HepG2 (cell line): ENCODE data around the gene SEC16A. TPM values are rescaled to one million over a fixed set of nuclear protein-coding genes. Genes with fewer than 3 reads are reported as not detected.

ENCODE experiments used
- ATAC-seq: fragments of 200-7000 bp; cut with Tn5 transposase; 3 replicates; pipeline ENCODE4 v1.9.1; 2020; ENCODE audit warnings: mild to moderate bottlenecking, moderate library complexity
- BruUV-seq: library from RNA; stranded (reverse); fragments of 400-500 nt; replicated peaks from 2 replicates; lab custom pipeline; 2021; lab: Mats Ljungman, UMichigan
- CTCF ChIA-PET: fragments of 300-600 bp; formaldehyde crosslinking; extraction: SDS; loops from one replicate; lab custom pipeline; 2021; ENCODE audit warnings: low total read pairs, inconsistent platforms, low intra/inter-chr PET ratio; lab: Yijun Ruan, JAX
- POLR2A ChIA-PET: fragments of 350-600 bp; sonication (Branson Sonifier 250); formaldehyde crosslinking; loops from one replicate; lab custom pipeline; 2020; ENCODE audit warnings: antibody characterized with exemption, inconsistent platforms; lab: Yijun Ruan, JAX
- DNase-seq: peaks from one replicate; pipeline ENCODE4 v3.0.0-alpha.2; 2015; ENCODE audit warnings: low spot score
- FAIRE-seq: peaks from 3 replicates; lab custom pipeline; 2011; peaks lifted over from hg19 to GRCh38; lab: Jason Lieb, UNC
- H2AFZ ChIP-seq: one replicate; pipeline ENCODE4 v1.6.1; 2011; ENCODE audit warnings: low read length, inconsistent platforms
- H3K27ac ChIP-seq: fragments of 300-600 bp; 3 replicates; pipeline ENCODE4 v1.8.0; 2011; ENCODE audit warnings: mixed run types, mild to moderate bottlenecking, mixed read lengths, low read length, inconsistent platforms; ENCODE audit not compliant: insufficient read depth; ENCODE audit errors: extremely low read length
- H3K27me3 ChIP-seq, 2 experiments: fragments of 200-600 bp in 1 of 2; 2 replicates in 1 of 2; 3 replicates in 1 of 2; pipeline versions ENCODE4 v1.6.0 to v1.8.0; 2011; ENCODE audit warnings: low read length in 2 of 2, mild to moderate bottlenecking in 2 of 2, moderate library complexity in 2 of 2, inconsistent platforms in 1 of 2; ENCODE audit not compliant: insufficient read depth in 2 of 2, control insufficient read depth in 1 of 2
- H3K36me3 ChIP-seq, 2 experiments: fragments of 200-600 bp in 1 of 2; replicated peaks in 1 of 2; 2 replicates in 1 of 2; 3 replicates in 1 of 2; pipeline versions ENCODE4 v1.5.1 to v1.8.0; 2011; ENCODE audit warnings: low read length in 2 of 2, inconsistent platforms in 1 of 2; ENCODE audit not compliant: insufficient read depth in 2 of 2, control insufficient read depth in 1 of 2
- H3K4me1 ChIP-seq: 2 replicates; pipeline ENCODE4 v1.5.1; 2012; ENCODE audit warnings: low read length, inconsistent platforms; ENCODE audit not compliant: insufficient read depth
- H3K4me2 ChIP-seq: 2 replicates; pipeline ENCODE4 v1.6.0; 2011; ENCODE audit warnings: low read depth, low read length, inconsistent platforms
- H3K4me3 ChIP-seq, 3 experiments: fragments of 200-600 bp in 1 of 3; sonication (generic), shearing (Covaris generic) in 1 of 3; replicated peaks in 1 of 3; 2 replicates each; pipeline ENCODE4 v1.5.1; 2011 to 2016; ENCODE audit warnings: low read length in 3 of 3, inconsistent platforms in 2 of 3, low read depth in 2 of 3, mild to moderate bottlenecking in 2 of 3, control low read depth in 1 of 3, mixed read lengths in 1 of 3; ENCODE audit not compliant: insufficient read depth in 1 of 3
- H3K79me2 ChIP-seq: one replicate; pipeline ENCODE4 v1.6.1; 2011; ENCODE audit warnings: low read length, inconsistent platforms; ENCODE audit not compliant: insufficient read depth
- H3K9ac ChIP-seq: 2 replicates; pipeline ENCODE4 v1.6.0; 2011; ENCODE audit warnings: mild to moderate bottlenecking, low read depth, low read length, inconsistent platforms; ENCODE audit not compliant: insufficient read depth
- H3K9me3 ChIP-seq: 2 replicates; pipeline ENCODE4 v1.5.1; 2012; ENCODE audit warnings: mild to moderate bottlenecking, low read length
- H4K20me1 ChIP-seq: 2 replicates; pipeline ENCODE4 v1.6.0; 2011; ENCODE audit warnings: inconsistent platforms, mild to moderate bottlenecking, low read length, moderate library complexity; ENCODE audit not compliant: insufficient read depth
- AKNA ChIP-seq: sonication (generic); formaldehyde crosslinking; IDR thresholded peaks from 2 replicates; pipeline ENCODE4 v1.4.0; 2020; ENCODE audit warnings: missing genetic modification reagents, borderline replicate concordance
- ELF3 ChIP-seq: IDR thresholded peaks from 2 replicates; pipeline ENCODE4 v1.6.1; 2016; ENCODE audit warnings: missing genetic modification reagents, missing compliant biosample characterization
- NAIF1 ChIP-seq: sonication (generic); formaldehyde crosslinking; IDR thresholded peaks from 2 replicates; pipeline ENCODE4 v1.5.0; 2020; ENCODE audit warnings: mild to moderate bottlenecking, missing genetic modification reagents, borderline replicate concordance
- SRSF1 ChIP-seq: fragments of 200-400 bp; formaldehyde crosslinking; optimal IDR thresholded peaks from 2 replicates; pipeline ENCODE3; 2017; ENCODE audit warnings: mild to moderate bottlenecking, low read depth, low read length, moderate library complexity
- ZBTB25 ChIP-seq: IDR thresholded peaks from 2 replicates; pipeline ENCODE4 v1.6.1; 2018; ENCODE audit warnings: missing genetic modification reagents
- ZBTB42 ChIP-seq: sonication (generic); formaldehyde crosslinking; IDR thresholded peaks from 2 replicates; pipeline ENCODE4 v1.5.0; 2020; ENCODE audit warnings: mild to moderate bottlenecking, missing genetic modification reagents
- ZNF34 ChIP-seq: sonication (generic); formaldehyde crosslinking; IDR thresholded peaks from 2 replicates; pipeline ENCODE4 v1.4.0; 2020; ENCODE audit warnings: mild to moderate bottlenecking, missing genetic modification reagents, borderline replicate concordance
- WGBS: methylation state at CpG from one replicate; pipeline ENCODE4 v1.1.6; 2017; ENCODE audit warnings: low lambda C conversion rate; 5-methylcytosine and 5-hydroxymethylcytosine counted together
- in situ Hi-C: cut with HindIII; loops from 2 replicates; pipeline ENCODE4 v1.10.0; 2017; ENCODE audit warnings: low pct_unique_long_range_greater_than_20kb; ENCODE audit not compliant: extremely low pct_ligation_motif_present
- intact Hi-C: fragments of 100-400 bp; cut with micrococcal nuclease; formaldehyde crosslinking; loops from one replicate; pipeline ENCODE4 v1.10.0; 2022; ENCODE audit not compliant: unreplicated experiment
- polyA plus RNA-seq, 8 experiments: library from polyadenylated mRNA; depleted of rRNA in 3 of 8; stranded (reverse) in 7 of 8; unstranded in 1 of 8; fragments of >200 nt; fragmentation: Illumina TruSeq in 4 of 8; extraction: Trizol in 4 of 8; gene quantifications; 2 replicates each; pipeline versions ENCODE4 v1.2.1 to v1.2.3, GENCODE V29; 2011 to 2016; ENCODE audit warnings: low read depth in 4 of 8, missing spikeins in 1 of 8, mixed read lengths in 1 of 8; ENCODE audit not compliant: insufficient read depth in 1 of 8
- total RNA-seq, 5 experiments: library from RNA; depleted of rRNA; stranded (reverse); fragments of >200 nt; fragmentation: Illumina TruSeq; extraction: Trizol; gene quantifications; 2 replicates each; pipeline ENCODE4 v1.2.3, GENCODE V29; 2016; ENCODE audit warnings: low read depth in 1 of 5
- TF ChIP-seq, protein P1 (sequence below): sonication (generic); formaldehyde crosslinking; IDR thresholded peaks from 2 replicates; pipeline ENCODE4 v1.5.0; 2020; ENCODE audit warnings: mild to moderate bottlenecking, missing genetic modification reagents, borderline replicate concordance

The SEC16A gene
- total and polyA plus RNA-seq, 2 of the 13 experiments (the other 11 are each of a cell fraction or from before 2014, with no cell fraction given): 15.9 to 18.9 TPM

- H3K4me3 ChIP-seq: no peak overlapping the region
- peaks cover 20 to 38% of the 10 kb centered on the region in 2 experiments; a peak in 4 of 5 replicates for H3K36me3 ChIP-seq
- H3K4me1 ChIP-seq: no peaks in the 10 kb centered on the region
- in situ Hi-C loops (no loop called here), intact Hi-C loops (no loop called here)
- no peaks in the 10 kb centered on the region for H3K9me3 ChIP-seq
- 90% methylated on average over 27 of the region's 27 CpGs for WGBS
- no peak for DNase-seq
- no peaks in the 10 kb centered on the region for H4K20me1 ChIP-seq
- H3K79me2 ChIP-seq: no peaks in the 10 kb centered on the region
- FAIRE-seq: no peak
- H3K27me3 ChIP-seq: no peaks in the 10 kb centered on the region
- no peak for ATAC-seq
- H3K27ac ChIP-seq: no peak overlapping the region
- TF ChIP-seq, protein P1, sequence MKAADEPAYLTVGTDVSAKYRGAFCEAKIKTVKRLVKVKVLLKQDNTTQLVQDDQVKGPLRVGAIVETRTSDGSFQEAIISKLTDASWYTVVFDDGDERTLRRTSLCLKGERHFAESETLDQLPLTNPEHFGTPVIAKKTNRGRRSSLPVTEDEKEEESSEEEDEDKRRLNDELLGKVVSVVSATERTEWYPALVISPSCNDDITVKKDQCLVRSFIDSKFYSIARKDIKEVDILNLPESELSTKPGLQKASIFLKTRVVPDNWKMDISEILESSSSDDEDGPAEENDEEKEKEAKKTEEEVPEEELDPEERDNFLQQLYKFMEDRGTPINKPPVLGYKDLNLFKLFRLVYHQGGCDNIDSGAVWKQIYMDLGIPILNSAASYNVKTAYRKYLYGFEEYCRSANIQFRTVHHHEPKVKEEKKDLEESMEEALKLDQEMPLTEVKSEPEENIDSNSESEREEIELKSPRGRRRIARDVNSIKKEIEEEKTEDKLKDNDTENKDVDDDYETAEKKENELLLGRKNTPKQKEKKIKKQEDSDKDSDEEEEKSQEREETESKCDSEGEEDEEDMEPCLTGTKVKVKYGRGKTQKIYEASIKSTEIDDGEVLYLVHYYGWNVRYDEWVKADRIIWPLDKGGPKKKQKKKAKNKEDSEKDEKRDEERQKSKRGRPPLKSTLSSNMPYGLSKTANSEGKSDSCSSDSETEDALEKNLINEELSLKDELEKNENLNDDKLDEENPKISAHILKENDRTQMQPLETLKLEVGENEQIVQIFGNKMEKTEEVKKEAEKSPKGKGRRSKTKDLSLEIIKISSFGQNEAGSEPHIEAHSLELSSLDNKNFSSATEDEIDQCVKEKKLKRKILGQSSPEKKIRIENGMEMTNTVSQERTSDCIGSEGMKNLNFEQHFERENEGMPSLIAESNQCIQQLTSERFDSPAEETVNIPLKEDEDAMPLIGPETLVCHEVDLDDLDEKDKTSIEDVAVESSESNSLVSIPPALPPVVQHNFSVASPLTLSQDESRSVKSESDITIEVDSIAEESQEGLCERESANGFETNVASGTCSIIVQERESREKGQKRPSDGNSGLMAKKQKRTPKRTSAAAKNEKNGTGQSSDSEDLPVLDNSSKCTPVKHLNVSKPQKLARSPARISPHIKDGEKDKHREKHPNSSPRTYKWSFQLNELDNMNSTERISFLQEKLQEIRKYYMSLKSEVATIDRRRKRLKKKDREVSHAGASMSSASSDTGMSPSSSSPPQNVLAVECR (CRISPR knock-in tag): no peak
- no peak for TF ChIP-seq NAIF1 (CRISPR knock-in tag)
- no peak for TF ChIP-seq SRSF1
- TF ChIP-seq ZBTB25 (CRISPR knock-in tag): no peak
- TF ChIP-seq AKNA (CRISPR knock-in tag): no peak
- no peak for TF ChIP-seq ELF3 (CRISPR knock-in tag)
- TF ChIP-seq ZNF34 (CRISPR knock-in tag): no peak
- TF ChIP-seq ZBTB42: no peak
- H2AFZ ChIP-seq: no peak overlapping the region
- CTCF ChIA-PET: no interaction called here
- POLR2A ChIA-PET: no interaction called here
- H3K4me2 ChIP-seq: no peak overlapping the region
- H3K9ac ChIP-seq: no peak overlapping the region
- no TSS peak for BruUV-seq
These were observed 58.0 kb downstream of the SEC16A start for GRCh38 chr9:136424750-136425362.
